IMR-90 (cell line): ENCODE measurements around the gene EVPL.

Source experiments
- BHLHE40 ChIP-seq: fragments of 150-350 bp; IDR thresholded peaks from 2 replicates; pipeline ENCODE4 v1.6.1; 2016; ENCODE audit warnings: mild to moderate bottlenecking, low read depth, low read length
- CEBPB ChIP-seq: IDR thresholded peaks from 2 replicates; pipeline ENCODE4 v1.6.1; 2012; ENCODE audit warnings: low read depth, low read length, improper control_type of control experiment
- CTCF ChIP-seq: conservative IDR thresholded peaks from 2 replicates; pipeline ENCODE4 v1.5.1; 2012; ENCODE audit warnings: mild to moderate bottlenecking, low read depth, low read length, improper control_type of control experiment
- FOS ChIP-seq: fragments of 150-350 bp; IDR thresholded peaks from 2 replicates; pipeline ENCODE4 v1.6.1; 2016; ENCODE audit warnings: low read depth, low read length
- MAFK ChIP-seq: IDR thresholded peaks from 2 replicates; pipeline ENCODE4 v1.6.1; 2012; ENCODE audit warnings: low read depth, low read length, improper control_type of control experiment
- MAZ ChIP-seq: IDR thresholded peaks from 2 replicates; pipeline ENCODE4 v1.6.1; 2012; ENCODE audit warnings: low read depth, mild to moderate bottlenecking, low read length, improper control_type of control experiment, moderate library complexity, borderline replicate concordance
- MXI1 ChIP-seq: IDR thresholded peaks from 2 replicates; pipeline ENCODE4 v1.6.1; 2012; ENCODE audit warnings: low read depth, mild to moderate bottlenecking, low read length, moderate library complexity, borderline replicate concordance
- NFE2L2 ChIP-seq: fragments of 150-350 bp; IDR thresholded peaks from 2 replicates; pipeline ENCODE4 v1.6.1; 2016; ENCODE audit warnings: low read depth, mild to moderate bottlenecking, low read length
- POLR2A ChIP-seq: IDR thresholded peaks from 2 replicates; pipeline ENCODE4 v1.6.1; 2012; ENCODE audit warnings: mild to moderate bottlenecking, low read depth, low read length
- RAD21 ChIP-seq: IDR thresholded peaks from 2 replicates; pipeline ENCODE4 v1.6.1; 2012; ENCODE audit warnings: low read length, improper control_type of control experiment
- RCOR1 ChIP-seq: IDR thresholded peaks from 2 replicates; pipeline ENCODE4 v1.6.1; 2012; ENCODE audit warnings: mild to moderate bottlenecking, low read length, improper control_type of control experiment; ENCODE audit not compliant: insufficient replicate concordance
- RFX5 ChIP-seq: IDR thresholded peaks from 2 replicates; pipeline ENCODE4 v1.8.0; 2012; ENCODE audit warnings: low read depth, mild to moderate bottlenecking, low read length, moderate library complexity
- SMC3 ChIP-seq: fragments of 150-350 bp; IDR thresholded peaks from 2 replicates; pipeline ENCODE4 v1.6.1; 2016; ENCODE audit warnings: low read depth, mild to moderate bottlenecking, antibody characterized with exemption, low read length, moderate library complexity
- USF2 ChIP-seq: fragments of 150-350 bp; IDR thresholded peaks from 2 replicates; pipeline ENCODE4 v1.6.1; 2017; ENCODE audit warnings: mild to moderate bottlenecking, antibody characterized with exemption, low read length, low read depth

GRCh38 chr17:75959051-75959838 is 67.9 kb downstream of the EVPL start:
- TF ChIP-seq CTCF (no peak), POLR2A (no peak), CEBPB (no peak), BHLHE40 (no peak), RAD21 (no peak), MAFK (no peak), FOS (no peak), RCOR1 (no peak), USF2 (no peak), SMC3 (no peak), RFX5 (no peak), NFE2L2 (no peak), MAZ (no peak), MXI1 (no peak)
